Hepatocyte (in vitro differentiated cells): Measurements from ENCODE around the gene TRAF2. TPM values are rescaled to one million over a fixed set of nuclear protein-coding genes. Genes with fewer than 3 reads are reported as not detected.

Experiments
- DNase-seq: peaks from one replicate; pipeline ENCODE4 v3.0.0-alpha.2; 2016; ENCODE audit warnings: low spot score
- H2AFZ ChIP-seq: fragments of 200-600 bp; sonication (generic); 2 replicates; pipeline ENCODE4 v1.6.0; 2016; ENCODE audit warnings: antibody characterized with exemption, mild to moderate bottlenecking
- H3K27ac ChIP-seq: fragments of 200-600 bp; sonication (generic); 2 replicates; pipeline ENCODE4 v1.5.1; 2016; ENCODE audit warnings: mild to moderate bottlenecking
- H3K27me3 ChIP-seq: fragments of 200-600 bp; sonication (generic); 2 replicates; pipeline ENCODE4 v1.6.1; 2016
- H3K36me3 ChIP-seq: fragments of 200-600 bp; sonication (generic); replicated peaks from 2 replicates; pipeline ENCODE4 v1.5.1; 2016; ENCODE audit warnings: low read depth; ENCODE audit not compliant: insufficient read depth
- H3K4me1 ChIP-seq: fragments of 200-600 bp; sonication (generic); 2 replicates; pipeline ENCODE4 v1.5.1; 2016; ENCODE audit warnings: mild to moderate bottlenecking, moderate library complexity; ENCODE audit not compliant: insufficient read depth
- H3K4me2 ChIP-seq: fragments of 200-600 bp; sonication (generic); 2 replicates; pipeline ENCODE4 v1.6.0; 2016
- H3K4me3 ChIP-seq: fragments of 200-600 bp; sonication (generic); 2 replicates; pipeline ENCODE4 v1.5.1; 2016; ENCODE audit warnings: mild to moderate bottlenecking
- H3K79me2 ChIP-seq: fragments of 200-600 bp; sonication (generic); 2 replicates; pipeline ENCODE4 v1.6.0; 2017; ENCODE audit warnings: mild to moderate bottlenecking
- H3K9me2 ChIP-seq: fragments of 200-600 bp; sonication (generic); replicated peaks from 2 replicates; pipeline ENCODE4 v1.6.0; 2017; ENCODE audit warnings: mild to moderate bottlenecking; ENCODE audit not compliant: insufficient read depth
- H3K9me3 ChIP-seq: fragments of 200-600 bp; sonication (generic); 2 replicates; pipeline ENCODE4 v1.5.1; 2016; ENCODE audit warnings: low read depth, mild to moderate bottlenecking
- H4K20me1 ChIP-seq: fragments of 200-600 bp; sonication (generic); 2 replicates; pipeline ENCODE4 v1.6.0; 2016; ENCODE audit warnings: mild to moderate bottlenecking; ENCODE audit not compliant: insufficient read depth, poor library complexity, severe bottlenecking
- CTCF ChIP-seq: fragments of 200-600 bp; sonication (generic); IDR thresholded peaks from 2 replicates; pipeline ENCODE4 v1.5.1; 2016; ENCODE audit warnings: antibody characterized with exemption, mild to moderate bottlenecking; ENCODE audit not compliant: poor library complexity
- EZH2 ChIP-seq: fragments of 200-600 bp; sonication (generic); IDR thresholded peaks from 2 replicates; pipeline ENCODE4 v1.6.1; 2016; ENCODE audit warnings: antibody characterized with exemption, mild to moderate bottlenecking, borderline replicate concordance
- EZH2phosphoT487 ChIP-seq: fragments of 200-600 bp; sonication (generic); IDR thresholded peaks from one replicate; pipeline ENCODE4 v1.6.1; 2018; ENCODE audit warnings: antibody characterized with exemption, mild to moderate bottlenecking, low read depth, moderate library complexity; ENCODE audit not compliant: unreplicated experiment, severe bottlenecking
- WGBS: methylation state at CpG from one replicate; pipeline ENCODE4 v1.1.6; 2016; ENCODE audit warnings: low lambda C conversion rate; ENCODE audit errors: missing lambda C conversion rate; 5-methylcytosine and 5-hydroxymethylcytosine counted together
- polyA plus RNA-seq: library from polyadenylated mRNA; unstranded; fragments of >200 nt; fragmentation: Nextera tagmentation; extraction: Ambion mirVana; gene quantifications from 2 replicates; pipeline ENCODE4 v1.2.1, GENCODE V29; 2016
- total RNA-seq: library from RNA; depleted of rRNA; stranded (reverse); fragments of >200 nt; gene quantifications from 2 replicates; pipeline ENCODE4 v1.2.3, GENCODE V29; 2014

The TRAF2 gene
- total and polyA plus RNA-seq, 2 experiments from 2014 or later, result 7.6 to 12.4 TPM

GRCh38 chr9:136943291-136944211 is 57.2 kb downstream of the TRAF2 start:
- Histone ChIP-seq H2AFZ (peak overlapping the region; percentile 41), H3K9me3 (no peaks in the 10 kb centered on the region), H3K79me2 (peaks cover 24% of the 10 kb centered on the region), H4K20me1 (peaks cover 4% of the 10 kb centered on the region), H3K4me1 (peaks cover 12% of the 10 kb centered on the region), H3K4me3 (peak overlapping the region; percentile 80), H3K9me2 (no peaks in the 10 kb centered on the region), H3K27ac (peak overlapping the region; percentile 95), H3K27me3 (no peaks in the 10 kb centered on the region), H3K36me3 (no peaks in the 10 kb centered on the region), H3K4me2 (peak overlapping the region; percentile 98)
- WGBS, result 28% methylated on average over 54 of the region's 61 CpGs
- TF ChIP-seq CTCF, result no peak
- no peak for TF ChIP-seq EZH2
- no peak for TF ChIP-seq EZH2phosphoT487
- DNase-seq, result peak; percentile 64

- Histone ChIP-seq H3K27ac (peak overlapping the region; percentile 95), H3K4me2 (peak overlapping the region; percentile 98), H3K9me3 (no peaks in the 10 kb centered on the region), H3K79me2 (peaks cover 24% of the 10 kb centered on the region), H3K27me3 (no peaks in the 10 kb centered on the region), H3K36me3 (no peaks in the 10 kb centered on the region), H3K4me1 (peaks cover 17% of the 10 kb centered on the region), H3K4me3 (peak overlapping the region; percentile 80), H4K20me1 (peaks cover 4% of the 10 kb centered on the region), H3K9me2 (no peaks in the 10 kb centered on the region), H2AFZ (peak overlapping the region; percentile 41)
- TF ChIP-seq EZH2phosphoT487 (no peak), CTCF (peak; percentile 9), EZH2 (no peak)
- WGBS, result 2% methylated on average over 11 of the region's 45 CpGs
- peak; percentile 86 for DNase-seq
Measured at GRCh38 chr9:136944212-136944518, 57.8 kb downstream of the TRAF2 start.

GRCh38 chr9:136944519-136945332 is 58.4 kb downstream of the TRAF2 start, which contains the start of the genes C8G and FBXW5:
TSS of gene C8G (plus strand) at chr9:136945243. CDS start at chr9:136945321, 78 bp downstream.
TSS of gene FBXW5 (minus strand) at chr9:136944738. CDS start at chr9:136944083, 655 bp downstream.
- peaks cover 24% of the 10 kb centered on the region for H3K79me2 ChIP-seq
- TF ChIP-seq EZH2phosphoT487 (no peak), EZH2 (no peak), CTCF (peak; percentile 100)
- no peaks in the 10 kb centered on the region for H3K36me3 ChIP-seq

More at GRCh38 chr9:136944519-136945332, 58.4 kb downstream of the TRAF2 start, which contains the start of the genes C8G and FBXW5:
- Histone ChIP-seq H3K4me1 (peaks cover 20% of the 10 kb centered on the region), H4K20me1 (peaks cover 4% of the 10 kb centered on the region), H3K27ac (peak within 1 kb of the TSS; percentile 95), H2AFZ (peak within 1 kb of the TSS; percentile 41), H3K4me3 (peak within 1 kb of the TSS; percentile 80), H3K9me3 (no peaks in the 10 kb centered on the region), H3K9me2 (no peaks in the 10 kb centered on the region), H3K4me2 (peak within 1 kb of the TSS; percentile 98), H3K27me3 (no peaks in the 10 kb centered on the region)
- DNase-seq, result peak; percentile 98
- 13% methylated on average over 39 of the region's 74 CpGs for WGBS
